ENCODE measurements around the gene GRK2. TPM values are rescaled to one million over a fixed set of nuclear protein-coding genes. Genes with fewer than 3 reads are reported as not detected.

Gene GRK2
- total RNA-seq, 6 experiments from 2014 or later, result 24.5 to 43.9 (median 28.5) TPM

- Histone ChIP-seq H3K4me1 (peaks cover 0 to 12% (median 4%) of the 10 kb centered on the region in 4 donors), H3K4me3 (peak overlapping the region; percentile 74 to 87 (median 87)), H3K9me3 (no peaks in the 10 kb centered on the region), H3K36me3 (peaks cover 2 to 21% (median 7%) of the 10 kb centered on the region in 4 donors), H3K27ac (peak overlapping the region in 1 of 3 donors; percentile 57), H3K27me3 (no peaks in the 10 kb centered on the region)
- ATAC-seq (peak in 1 of 4 donors; percentile 6), DNase-seq (peak in 2 of 3 donors; percentile 53 to 72)
- TF ChIP-seq POLR2A (IDR thresholded peaks at IDR 0.05) (no peak), CTCF (IDR thresholded peaks at IDR 0.05) (no peak)
- intact Hi-C loops (cut with DNase I), result no loop called here
- 36% methylated on average over 15 of the region's 36 CpGs for WGBS (ENCODE audit: insufficient coverage, low coverage, low lambda C conversion rate, missing lambda C conversion rate)
These were observed 23.6 kb downstream of the GRK2 start for GRCh38 chr11:67289651-67290479.

GRCh38 chr11:67290801-67291200 is 24.5 kb downstream of the GRK2 start:
- no peak overlapping the region for H3K4me3 ChIP-seq
- H3K27me3 ChIP-seq, result no peaks in the 10 kb centered on the region
- no CpG with 5 or more reads among the region's 7 CpGs for WGBS (ENCODE audit: insufficient coverage, low coverage, low lambda C conversion rate, missing lambda C conversion rate)
- H3K4me1 ChIP-seq, result peaks cover 0 to 12% (median 4%) of the 10 kb centered on the region in 4 donors
- intact Hi-C loops (cut with DNase I), result no loop called here
- DNase-seq, result peak in 2 of 3 donors; percentile 21 to 51
- H3K36me3 ChIP-seq, result peaks cover 0 to 12% (median 1%) of the 10 kb centered on the region in 4 donors
- no peak overlapping the region for H3K27ac ChIP-seq
- TF ChIP-seq CTCF (IDR thresholded peaks at IDR 0.05) (no peak), POLR2A (IDR thresholded peaks at IDR 0.05) (no peak)
- no peaks in the 10 kb centered on the region for H3K9me3 ChIP-seq
- no peak for ATAC-seq

- Histone ChIP-seq H3K27me3 (no peaks in the 10 kb centered on the region), H3K4me1 (peaks cover 0 to 12% (median 4%) of the 10 kb centered on the region in 4 donors), H3K36me3 (peaks cover 0 to 11% (median under 1%) of the 10 kb centered on the region in 4 donors), H3K4me3 (no peak overlapping the region), H3K27ac (no peak overlapping the region), H3K9me3 (no peaks in the 10 kb centered on the region)
- ATAC-seq (no peak), DNase-seq (peak in 2 of 3 donors; percentile 16 to 51)
- WGBS (ENCODE audit: insufficient coverage, low coverage, low lambda C conversion rate, missing lambda C conversion rate), result 100% methylated on average over 6 of the region's 33 CpGs
- intact Hi-C loops (cut with DNase I), result no loop called here
- TF ChIP-seq POLR2A (IDR thresholded peaks at IDR 0.05), result no peak
- no peak for TF ChIP-seq CTCF (IDR thresholded peaks at IDR 0.05)
These were observed 25.5 kb downstream of the GRK2 start for GRCh38 chr11:67291481-67292381.

- TF ChIP-seq POLR2A (IDR thresholded peaks at IDR 0.05) (no peak), CTCF (IDR thresholded peaks at IDR 0.05) (no peak)
- H3K36me3 ChIP-seq, result peaks cover 0 to 11% (median 1%) of the 10 kb centered on the region in 4 donors
- DNase-seq (no peak), ATAC-seq (no peak)
- H3K4me1 ChIP-seq, result peaks cover 0 to 7% (median 3%) of the 10 kb centered on the region in 4 donors
- no peak overlapping the region for H3K4me3 ChIP-seq
- H3K27me3 ChIP-seq, result no peaks in the 10 kb centered on the region
- intact Hi-C loops (cut with DNase I), result no loop called here
- H3K9me3 ChIP-seq, result no peaks in the 10 kb centered on the region
- H3K27ac ChIP-seq, result no peak overlapping the region
- WGBS (ENCODE audit: insufficient coverage, low coverage, low lambda C conversion rate, missing lambda C conversion rate), result 58% methylated on average over 3 of the region's 3 CpGs
These were observed 26.4 kb downstream of the GRK2 start for GRCh38 chr11:67292671-67293070.

All from right lobe of liver (tissue), 6 donors.